K562 (cell line): ENCODE data around the gene ZNRF1. TPM values are rescaled to one million over a fixed set of nuclear protein-coding genes. Genes with fewer than 3 reads are reported as not detected.
A peak's percentile ranks its signal among the peaks of the same experiment; 100 is the strongest.

ENCODE experiments used
- ATAC-seq: fragments of 200-7000 bp; cut with Tn5 transposase; 3 replicates; pipeline ENCODE4 v1.9.1; 2020; ENCODE audit warnings: moderate library complexity
- BruUV-seq: library from RNA; stranded (reverse); fragments of 400-500 nt; replicated peaks from 2 replicates; lab custom pipeline; 2021; lab: Mats Ljungman, UMichigan
- CTCF ChIA-PET: fragments of 300-600 bp; formaldehyde crosslinking; extraction: SDS; loops from one replicate; lab custom pipeline; 2021; ENCODE audit warnings: low intra/inter-chr PET ratio; lab: Yijun Ruan, JAX
- POLR2A ChIA-PET: fragments of 300-600, 350-650 bp; sonication (Branson Sonifier 250); formaldehyde crosslinking; extraction: SDS; loops from one replicate; lab custom pipeline; 2021; ENCODE audit warnings: antibody characterized with exemption, inconsistent platforms; lab: Yijun Ruan, JAX
- DNase-seq, 4 experiments: peaks; one replicate each; pipeline versions ENCODE4 v3.0.0 to v3.0.0-alpha.2; 2011 to 2018; ENCODE audit warnings: low spot score in 3 of 4, mixed read lengths in 3 of 4; ENCODE audit errors: extremely low read depth in 1 of 4
- FAIRE-seq: peaks from 2 replicates; lab custom pipeline; 2011; peaks lifted over from hg19 to GRCh38; lab: Jason Lieb, UNC
- H2AFZ ChIP-seq: 2 replicates; pipeline ENCODE4 v1.6.0; 2011; ENCODE audit warnings: low read depth, low read length, control low read depth, inconsistent platforms
- H3K27ac ChIP-seq: fragments of 200-600 bp; 3 replicates; pipeline ENCODE4 v1.8.0; 2011; ENCODE audit warnings: low read depth, mild to moderate bottlenecking, control low read depth, inconsistent platforms, low read length, moderate library complexity, mixed read lengths; ENCODE audit errors: extremely low read depth
- H3K27me3 ChIP-seq, 2 experiments: fragments of 300-600 bp in 1 of 2; 2 replicates in 1 of 2; 3 replicates in 1 of 2; pipeline versions ENCODE4 v1.6.0 to v1.8.0; 2011; ENCODE audit warnings: inconsistent platforms in 2 of 2, low read length in 2 of 2, mild to moderate bottlenecking in 1 of 2, mixed read lengths in 1 of 2, moderate library complexity in 1 of 2; ENCODE audit not compliant: control insufficient read depth in 2 of 2, insufficient read depth in 2 of 2
- H3K36me3 ChIP-seq: fragments of 300-600 bp; 3 replicates; pipeline ENCODE4 v1.8.0; 2011; ENCODE audit warnings: mild to moderate bottlenecking, low read length, inconsistent platforms; ENCODE audit not compliant: control insufficient read depth, insufficient read depth
- H3K4me1 ChIP-seq, 2 experiments: fragments of 200-600 bp in 1 of 2; replicated peaks in 1 of 2; 2 replicates in 1 of 2; 3 replicates in 1 of 2; pipeline versions ENCODE4 v1.5.1 to v1.8.0; 2011; ENCODE audit warnings: inconsistent platforms in 2 of 2, low read length in 2 of 2, mild to moderate bottlenecking in 1 of 2, mixed read lengths in 1 of 2, moderate library complexity in 1 of 2; ENCODE audit not compliant: control insufficient read depth in 2 of 2, insufficient read depth in 2 of 2
- H3K4me2 ChIP-seq: 2 replicates; pipeline ENCODE4 v1.6.1; 2011; ENCODE audit warnings: low read length, control low read depth, inconsistent platforms, mixed read lengths; ENCODE audit not compliant: insufficient read depth
- H3K4me3 ChIP-seq: fragments of 200-600 bp; sonication (generic), shearing (Covaris generic); 2 replicates; pipeline ENCODE4 v1.5.1; 2016; ENCODE audit warnings: control low read depth, inconsistent platforms
- H3K79me2 ChIP-seq: fragments of 200-600 bp; 3 replicates; pipeline ENCODE4 v1.8.0; 2011; ENCODE audit warnings: low read length, inconsistent platforms; ENCODE audit not compliant: control insufficient read depth, insufficient read depth
- H3K9ac ChIP-seq, 2 experiments: 2 replicates each; pipeline versions ENCODE4 v1.6.0 to v1.6.1; 2011; ENCODE audit warnings: low read depth in 2 of 2, low read length in 2 of 2, control low read depth in 1 of 2, inconsistent platforms in 1 of 2, mild to moderate bottlenecking in 1 of 2, mixed read lengths in 1 of 2; ENCODE audit not compliant: insufficient read depth in 1 of 2
- H3K9me1 ChIP-seq: one replicate; pipeline ENCODE4 v1.6.0; 2011; ENCODE audit warnings: inconsistent platforms, mild to moderate bottlenecking, low read length, moderate library complexity; ENCODE audit not compliant: control insufficient read depth, insufficient read depth
- H3K9me3 ChIP-seq: replicated peaks from 2 replicates; pipeline ENCODE4 v1.5.1; 2011; ENCODE audit warnings: low read depth, low read length, inconsistent platforms; ENCODE audit not compliant: control insufficient read depth, insufficient read depth
- H4K20me1 ChIP-seq: replicated peaks from 2 replicates; pipeline ENCODE4 v1.6.1; 2011; ENCODE audit warnings: low read length, inconsistent platforms, mixed read lengths; ENCODE audit not compliant: control insufficient read depth, insufficient read depth
- C11orf30 ChIP-seq: fragments of 450-650 bp; IDR thresholded peaks from 2 replicates; pipeline ENCODE4 v1.6.1; 2016; ENCODE audit warnings: low read depth, mild to moderate bottlenecking
- CBX3 ChIP-seq, 2 experiments: IDR thresholded peaks; 1 replicate in 1 of 2; 2 replicates in 1 of 2; pipeline ENCODE4 v1.6.1; 2012; ENCODE audit warnings: inconsistent platforms in 2 of 2, low read length in 2 of 2, borderline replicate concordance in 1 of 2, control low read depth in 1 of 2
- CEBPG ChIP-seq, 3 experiments: fragments of 200-800 bp in 1 of 3; sonication (Bioruptor generic) in 1 of 3; sonication (generic) in 1 of 3; formaldehyde crosslinking in 1 of 3; IDR thresholded peaks in 2 of 3; conservative IDR thresholded peaks in 1 of 3; 2 replicates each; pipeline versions ENCODE4 v1.6.1 to v1.8.0; 2016 to 2022; ENCODE audit warnings: missing compliant biosample characterization in 2 of 3, missing genetic modification characterization in 2 of 3, mild to moderate bottlenecking in 1 of 3, missing genetic modification reagents in 1 of 3
- CTBP1 ChIP-seq: fragments of 450-650 bp; IDR thresholded peaks from 2 replicates; pipeline ENCODE4 v1.6.1; 2016; ENCODE audit warnings: borderline replicate concordance
- MAFG ChIP-seq: fragments of 450-650 bp; conservative IDR thresholded peaks from 2 replicates; pipeline ENCODE4 v1.6.1; 2016; ENCODE audit warnings: missing genetic modification characterization, missing compliant biosample characterization
- MED1 ChIP-seq: sonication (generic); formaldehyde crosslinking; IDR thresholded peaks from 2 replicates; pipeline ENCODE4 v1.8.1; 2023; ENCODE audit warnings: missing genetic modification reagents, borderline replicate concordance
- MYC ChIP-seq, 2 experiments: fragments of 250-450 bp in 1 of 2; sonication (Bioruptor Pico) in 1 of 2; IDR thresholded peaks; 2 replicates each; pipeline versions ENCODE4 v1.5.1 to v1.6.1; 2012 to 2021; ENCODE audit warnings: low read depth in 2 of 2, borderline replicate concordance in 1 of 2, improper control_type of control experiment in 1 of 2, low read length in 1 of 2, mild to moderate bottlenecking in 1 of 2, moderate library complexity in 1 of 2
- POLR3A ChIP-seq: IDR thresholded peaks from 2 replicates; pipeline ENCODE4 v1.6.1; 2011; ENCODE audit warnings: borderline replicate concordance, mild to moderate bottlenecking, moderate library complexity; ENCODE audit not compliant: insufficient read length, insufficient read depth; ENCODE audit errors: extremely low read depth
- PYGO2 ChIP-seq: fragments of 450-650 bp; IDR thresholded peaks from 2 replicates; pipeline ENCODE4 v1.6.1; 2016; ENCODE audit warnings: mild to moderate bottlenecking, missing genetic modification characterization, moderate library complexity, missing compliant biosample characterization
- SMAD4 ChIP-seq: fragments of 250-450 bp; sonication (Bioruptor Pico); conservative IDR thresholded peaks from 2 replicates; pipeline ENCODE4 v1.8.0; 2021; ENCODE audit warnings: inconsistent platforms, mild to moderate bottlenecking, moderate library complexity
- STAT5A ChIP-seq: IDR thresholded peaks from 2 replicates; pipeline ENCODE4 v1.6.1; 2012; ENCODE audit warnings: low read length, inconsistent platforms, borderline replicate concordance
- ZNF165 ChIP-seq: fragments of 250-450 bp; sonication (Bioruptor Pico); IDR thresholded peaks from 2 replicates; pipeline ENCODE4 v1.4.0; 2020; ENCODE audit warnings: borderline replicate concordance
- ZNF707 ChIP-seq: fragments of 250-450 bp; sonication (Bioruptor Pico); conservative IDR thresholded peaks from 2 replicates; pipeline ENCODE4 v1.8.0; 2022; ENCODE audit warnings: inconsistent platforms, mild to moderate bottlenecking, moderate library complexity
- WGBS: fragments of 100-300 bp; shearing (Covaris generic); methylation state at CpG from one replicate; pipeline ENCODE4 v1.1.6; 2016; ENCODE audit warnings: low coverage, mixed read lengths; ENCODE audit not compliant: insufficient coverage; ENCODE audit errors: missing lambda C conversion rate; 5-methylcytosine and 5-hydroxymethylcytosine counted together
- in situ Hi-C: fragments of 300-500 bp; cut with MboI; formaldehyde crosslinking; loops from 4 replicates; pipeline ENCODE4 v1.15.0; 2018; ENCODE audit warnings: inconsistent platforms, mixed read lengths
- intact Hi-C: fragments of 100-400 bp; cut with micrococcal nuclease; formaldehyde crosslinking; loops from 2 replicates; pipeline ENCODE4 v1.14.2; 2022
- polyA plus RNA-seq, 8 experiments: library from polyadenylated mRNA; depleted of rRNA in 4 of 8; stranded (reverse) in 5 of 8; unstranded in 3 of 8; fragments of >200 nt; fragmentation: Nextera tagmentation in 2 of 8; fragmentation: Illumina TruSeq in 1 of 8; extraction: Ambion mirVana in 2 of 8; extraction: Trizol in 1 of 8; gene quantifications; 2 replicates each; pipeline versions ENCODE4 v1.2.1 to v1.2.3, GENCODE V29; 2011 to 2014; ENCODE audit warnings: inconsistent platforms in 1 of 8, missing spikeins in 1 of 8
- total RNA-seq, 7 experiments: library from RNA; depleted of rRNA in 6 of 7; stranded (reverse); fragments of >200 nt in 6 of 7; fragmentation: Illumina TruSeq in 2 of 7; extraction: Trizol in 2 of 7; gene quantifications; 2 replicates each; pipeline versions ENCODE4 v1.2.1 to v1.2.3, GENCODE V29; 2011 to 2021; ENCODE audit warnings: low replicate concordance in 1 of 7
- TF ChIP-seq, protein P1 (sequence below), 2 experiments: IDR thresholded peaks; 2 replicates each; pipeline ENCODE4 v1.6.1; 2012; ENCODE audit warnings: improper control_type of control experiment in 2 of 2, low read depth in 2 of 2, low read length in 2 of 2, borderline replicate concordance in 1 of 2
- TF ChIP-seq, protein P2 (sequence below): fragments of 200-800 bp; sonication (Bioruptor generic); IDR thresholded peaks from 2 replicates; pipeline ENCODE4 v1.6.1; 2017; ENCODE audit warnings: missing genetic modification characterization, missing compliant biosample characterization

ZNRF1 gene
- total and polyA plus RNA-seq, 9 of the 15 experiments (the other 6 are each of a cell fraction or from before 2014, with no cell fraction given), result 9.5 to 37.7 (median 20.0) TPM

DNA sequence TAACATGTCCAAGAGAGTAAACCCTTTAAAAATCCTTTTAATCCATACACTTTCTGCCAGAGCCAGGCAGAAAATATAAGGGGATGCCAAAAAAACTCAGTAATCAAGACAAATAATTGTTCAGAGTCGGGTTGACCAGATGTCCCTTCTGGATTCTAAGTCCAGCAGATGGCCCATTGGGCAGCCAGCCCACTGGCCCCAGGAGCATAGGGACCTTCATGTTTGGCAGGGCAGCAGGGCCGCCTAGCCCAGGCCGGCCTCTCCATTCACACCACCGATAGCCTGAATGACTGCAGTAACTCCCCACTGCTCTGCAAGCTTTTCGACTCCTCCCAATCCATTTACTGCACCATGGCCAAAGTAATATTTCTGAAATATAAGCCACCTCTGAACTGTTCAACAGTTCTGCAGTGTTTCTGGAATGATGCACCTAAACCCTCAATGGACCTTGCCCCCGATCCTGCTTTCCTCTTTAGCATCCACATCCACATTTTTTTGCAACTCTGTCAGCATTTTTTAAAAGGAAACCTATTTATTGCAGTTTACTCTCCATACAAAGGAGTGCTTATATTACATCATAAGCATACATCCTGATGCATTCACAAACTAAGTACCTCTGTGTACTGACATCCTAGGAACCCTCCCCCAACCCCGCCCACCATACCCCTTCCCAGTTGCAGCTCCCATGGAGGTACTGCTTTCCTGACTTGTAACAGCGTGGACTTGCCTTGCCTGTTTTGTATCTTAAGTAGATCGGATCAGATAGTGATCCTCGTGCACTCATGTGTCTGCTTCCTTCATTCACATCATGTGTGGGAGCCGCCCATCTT is 71.4 kb downstream of the ZNRF1 start:
- peak overlapping the region; percentile 70 for H3K27ac ChIP-seq
- no TSS peak for BruUV-seq
- H3K79me2 ChIP-seq, result peaks cover 98% of the 10 kb centered on the region
- in situ Hi-C loops, result no loop called here
- H3K4me2 ChIP-seq, result peak overlapping the region; percentile 60
- intact Hi-C loops, result no loop called here
- ChIA-PET CTCF (no interaction called here), POLR2A (interaction anchor here (0.6 to 1.3 kb wide), 5 partner anchors 9 to 84 kb away, joined by 3 to 5 read pairs (median 3); no protein-coding TSS in a partner anchor)
- H3K27me3 ChIP-seq, result no peaks in the 10 kb centered on the region
- DNase-seq (peak in 3 of 4 experiments; percentile 33 to 49 (median 39)), ATAC-seq (peak; percentile 29), FAIRE-seq (no peak)
- H3K36me3 ChIP-seq, result no peaks in the 10 kb centered on the region
- WGBS, result 16% methylated on average over 11 of the region's 11 CpGs
- no peak overlapping the region for H3K4me3 ChIP-seq
- no peaks in the 10 kb centered on the region for H3K9me3 ChIP-seq
- H3K9me1 ChIP-seq, result no peaks in the 10 kb centered on the region
- H3K9ac ChIP-seq, result peak overlapping the region in 1 of 2 experiments; percentile 32; a peak in 2 of 4 replicates
- peaks cover 54 to 88% of the 10 kb centered on the region in 2 experiments for H3K4me1 ChIP-seq
- H4K20me1 ChIP-seq, result no peaks in the 10 kb centered on the region
- no peak overlapping the region for H2AFZ ChIP-seq
- TF ChIP-seq MAFG (tag) (peak; percentile 55), CTBP1 (0 out of 2 replicates have a peak, but pooled peaks have one; percentile 20), ZNF707 (no peak), CBX3 (IDR thresholded peaks at IDR 0.05; ENCODE audit: borderline replicate concordance in 1 of 2, low read length in 2 of 2) (no peak), MED1 (CRISPR knock-in tag) (no peak), SMAD4 (CRISPR knock-in tag) (no peak), ZNF165 (CRISPR knock-in tag) (0 out of 2 replicates have a peak, but pooled peaks have one; percentile 31), MYC (IDR thresholded peaks at IDR 0.05; ENCODE audit: low read depth, low read length) (0 out of 2 replicates have a peak, but pooled peaks have one; percentile 26), MYC (CRISPR knock-in tag; IDR thresholded peaks at IDR 0.05; ENCODE audit: borderline replicate concordance, low read depth) (0 out of 2 replicates have a peak, but pooled peaks have one; percentile 47), CEBPG (CRISPR knock-in tag; IDR thresholded peaks at IDR 0.05) (no peak), CEBPG (tag; conservative IDR thresholded peaks at IDR 0.05 in 1 of 2, IDR thresholded peaks at IDR 0.05 in 1 of 2) (peak; percentile 29 to 59; a peak in 3 of 4 replicates), PYGO2 (tag) (no peak), STAT5A (no peak), POLR3A (no peak), C11orf30 (peak; percentile 72)
- TF ChIP-seq, protein P1, sequence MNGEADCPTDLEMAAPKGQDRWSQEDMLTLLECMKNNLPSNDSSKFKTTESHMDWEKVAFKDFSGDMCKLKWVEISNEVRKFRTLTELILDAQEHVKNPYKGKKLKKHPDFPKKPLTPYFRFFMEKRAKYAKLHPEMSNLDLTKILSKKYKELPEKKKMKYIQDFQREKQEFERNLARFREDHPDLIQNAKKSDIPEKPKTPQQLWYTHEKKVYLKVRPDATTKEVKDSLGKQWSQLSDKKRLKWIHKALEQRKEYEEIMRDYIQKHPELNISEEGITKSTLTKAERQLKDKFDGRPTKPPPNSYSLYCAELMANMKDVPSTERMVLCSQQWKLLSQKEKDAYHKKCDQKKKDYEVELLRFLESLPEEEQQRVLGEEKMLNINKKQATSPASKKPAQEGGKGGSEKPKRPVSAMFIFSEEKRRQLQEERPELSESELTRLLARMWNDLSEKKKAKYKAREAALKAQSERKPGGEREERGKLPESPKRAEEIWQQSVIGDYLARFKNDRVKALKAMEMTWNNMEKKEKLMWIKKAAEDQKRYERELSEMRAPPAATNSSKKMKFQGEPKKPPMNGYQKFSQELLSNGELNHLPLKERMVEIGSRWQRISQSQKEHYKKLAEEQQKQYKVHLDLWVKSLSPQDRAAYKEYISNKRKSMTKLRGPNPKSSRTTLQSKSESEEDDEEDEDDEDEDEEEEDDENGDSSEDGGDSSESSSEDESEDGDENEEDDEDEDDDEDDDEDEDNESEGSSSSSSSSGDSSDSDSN (IDR thresholded peaks at IDR 0.05; ENCODE audit: borderline replicate concordance in 1 of 2, low read depth in 2 of 2, low read length in 2 of 2), result 0 out of 4 replicates have a peak, but pooled peaks of 1 of the 2 experiments have one; percentile 30
- TF ChIP-seq, protein P2, sequence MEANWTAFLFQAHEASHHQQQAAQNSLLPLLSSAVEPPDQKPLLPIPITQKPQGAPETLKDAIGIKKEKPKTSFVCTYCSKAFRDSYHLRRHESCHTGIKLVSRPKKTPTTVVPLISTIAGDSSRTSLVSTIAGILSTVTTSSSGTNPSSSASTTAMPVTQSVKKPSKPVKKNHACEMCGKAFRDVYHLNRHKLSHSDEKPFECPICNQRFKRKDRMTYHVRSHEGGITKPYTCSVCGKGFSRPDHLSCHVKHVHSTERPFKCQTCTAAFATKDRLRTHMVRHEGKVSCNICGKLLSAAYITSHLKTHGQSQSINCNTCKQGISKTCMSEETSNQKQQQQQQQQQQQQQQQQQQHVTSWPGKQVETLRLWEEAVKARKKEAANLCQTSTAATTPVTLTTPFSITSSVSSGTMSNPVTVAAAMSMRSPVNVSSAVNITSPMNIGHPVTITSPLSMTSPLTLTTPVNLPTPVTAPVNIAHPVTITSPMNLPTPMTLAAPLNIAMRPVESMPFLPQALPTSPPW (CRISPR knock-in tag), result no peak
